ENCODE measurements around the gene TBC1D8. TPM values are rescaled to one million over a fixed set of nuclear protein-coding genes. Genes with fewer than 3 reads are reported as not detected.
A peak's percentile ranks its signal among the peaks of the same experiment; 100 is the strongest.

TBC1D8 gene
- total RNA-seq, 1 experiment from 2014 or later, result 29.8 TPM

- DNase-seq, result peak; percentile 71
- no peaks in the 10 kb centered on the region for H3K27me3 ChIP-seq (ENCODE audit: control insufficient read depth, insufficient read depth, low read length)
- H3K36me3 ChIP-seq (replicated peaks; ENCODE audit: control insufficient read depth, insufficient read depth, low read length), result no peaks in the 10 kb centered on the region
- no peak overlapping the region for H3K4me3 ChIP-seq (ENCODE audit: insufficient read depth, low read depth, low read length)
Measured at GRCh38 chr2:101135412-101136296, 15.5 kb downstream of the TBC1D8 start.

DNA sequence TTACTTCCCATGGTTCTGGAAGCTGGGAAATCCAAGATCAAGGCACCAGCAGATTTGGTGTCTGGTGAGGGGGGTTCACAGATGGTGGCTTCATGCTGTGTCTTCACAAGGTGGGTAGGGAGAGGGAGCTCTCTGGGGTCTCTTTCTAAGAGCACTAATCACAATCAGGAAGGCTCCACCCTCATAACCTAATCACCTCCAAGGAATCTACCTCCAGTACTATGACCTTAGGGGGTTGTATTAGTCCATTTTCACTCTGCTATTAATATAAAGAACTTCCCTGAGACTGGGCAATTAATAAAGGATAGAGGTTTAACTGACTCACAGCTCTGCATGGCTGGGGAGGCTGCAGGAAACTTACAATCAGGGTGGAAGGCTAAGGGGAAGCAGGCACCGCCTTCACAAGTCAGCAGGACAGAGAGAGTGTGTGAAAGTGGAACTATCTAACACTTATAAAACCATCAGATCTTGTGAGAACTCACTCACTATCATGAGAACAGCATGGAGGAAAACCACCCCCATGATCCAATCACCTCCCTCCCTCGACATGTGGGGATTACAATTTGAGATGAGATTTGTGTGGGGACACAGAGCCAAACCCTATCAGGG lies 17.6 kb downstream of the TBC1D8 start:
- no peak for DNase-seq
- Histone ChIP-seq H3K27me3 (ENCODE audit: control insufficient read depth, insufficient read depth, low read length) (no peaks in the 10 kb centered on the region), H3K4me3 (ENCODE audit: insufficient read depth, low read depth, low read length) (no peak overlapping the region), H3K36me3 (replicated peaks; ENCODE audit: control insufficient read depth, insufficient read depth, low read length) (no peaks in the 10 kb centered on the region)

- H3K4me3 ChIP-seq (ENCODE audit: insufficient read depth, low read depth, low read length), result no peak overlapping the region
- no peak for DNase-seq
- no peaks in the 10 kb centered on the region for H3K36me3 ChIP-seq (replicated peaks; ENCODE audit: control insufficient read depth, insufficient read depth, low read length)
- H3K27me3 ChIP-seq (ENCODE audit: control insufficient read depth, insufficient read depth, low read length), result no peaks in the 10 kb centered on the region
Measured at GRCh38 chr2:101132202-101132601, 19.0 kb downstream of the TBC1D8 start.

GRCh38 chr2:101130081-101130480 lies 21.1 kb downstream of the TBC1D8 start:
- no peak for DNase-seq
- Histone ChIP-seq H3K27me3 (ENCODE audit: control insufficient read depth, insufficient read depth, low read length) (no peaks in the 10 kb centered on the region), H3K36me3 (replicated peaks; ENCODE audit: control insufficient read depth, insufficient read depth, low read length) (no peaks in the 10 kb centered on the region), H3K4me3 (ENCODE audit: insufficient read depth, low read depth, low read length) (no peak overlapping the region)

DNA sequence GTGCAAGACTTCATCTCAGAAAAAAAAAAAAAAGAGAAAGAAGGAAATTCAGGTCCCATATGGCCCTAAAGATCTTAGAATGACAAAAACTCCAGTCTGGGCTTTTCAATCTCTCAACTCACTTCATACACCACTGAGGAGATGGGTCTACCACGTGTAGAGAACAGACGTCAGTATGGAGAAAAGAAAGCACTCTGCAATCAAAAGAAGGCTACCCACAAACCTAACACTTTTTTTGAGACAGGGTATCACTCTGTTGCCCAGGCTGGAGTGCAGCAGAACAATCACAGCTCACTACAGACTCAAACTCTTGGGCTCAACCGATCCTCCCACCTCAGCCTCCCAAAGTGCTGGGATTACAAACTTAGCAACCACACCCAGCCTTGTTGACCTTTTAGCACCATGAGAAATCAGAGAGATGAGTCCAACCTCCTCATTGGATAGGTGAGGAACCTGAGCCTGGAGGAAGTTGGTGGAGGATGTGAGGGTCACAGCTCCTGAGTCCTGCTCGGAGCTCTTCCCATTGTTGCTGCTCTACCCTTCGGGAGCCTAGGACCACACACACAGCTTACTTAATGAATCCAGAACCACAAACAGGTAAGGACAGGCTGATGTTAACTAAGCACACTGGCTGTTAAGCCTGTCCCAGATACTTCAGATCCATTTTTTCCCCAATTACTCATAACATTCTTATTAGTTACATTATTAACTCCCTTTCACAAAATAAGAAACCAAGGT lies 23.7 kb downstream of the TBC1D8 start:
- no peaks in the 10 kb centered on the region for H3K36me3 ChIP-seq (replicated peaks; ENCODE audit: control insufficient read depth, insufficient read depth, low read length)
- no peak overlapping the region for H3K4me3 ChIP-seq (ENCODE audit: insufficient read depth, low read depth, low read length)
- no peak for DNase-seq
- no peaks in the 10 kb centered on the region for H3K27me3 ChIP-seq (ENCODE audit: control insufficient read depth, insufficient read depth, low read length)

DNA sequence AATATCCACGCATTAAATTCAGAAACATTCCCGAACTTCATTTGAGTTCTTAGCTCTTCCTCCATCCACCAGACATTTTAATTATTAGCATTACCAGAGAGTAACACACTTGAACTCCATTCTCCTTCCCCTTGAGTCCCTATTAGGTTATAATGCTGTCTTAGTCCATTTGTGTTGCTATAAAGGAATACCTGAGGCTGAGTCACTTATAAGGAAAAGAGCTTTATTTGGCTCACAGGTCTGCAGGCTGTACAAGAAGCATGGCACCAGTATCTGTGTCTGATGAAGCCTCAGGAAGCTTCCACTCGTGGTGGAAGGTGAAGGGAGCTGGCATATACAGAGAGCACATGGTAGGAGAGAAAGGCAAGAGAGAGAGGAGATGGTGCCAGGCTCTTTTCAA lies 25.4 kb downstream of the TBC1D8 start:
- Histone ChIP-seq H3K36me3 (replicated peaks; ENCODE audit: control insufficient read depth, insufficient read depth, low read length) (no peaks in the 10 kb centered on the region), H3K4me3 (ENCODE audit: insufficient read depth, low read depth, low read length) (no peak overlapping the region), H3K27me3 (ENCODE audit: control insufficient read depth, insufficient read depth, low read length) (no peaks in the 10 kb centered on the region)
- DNase-seq, result no peak

DNA sequence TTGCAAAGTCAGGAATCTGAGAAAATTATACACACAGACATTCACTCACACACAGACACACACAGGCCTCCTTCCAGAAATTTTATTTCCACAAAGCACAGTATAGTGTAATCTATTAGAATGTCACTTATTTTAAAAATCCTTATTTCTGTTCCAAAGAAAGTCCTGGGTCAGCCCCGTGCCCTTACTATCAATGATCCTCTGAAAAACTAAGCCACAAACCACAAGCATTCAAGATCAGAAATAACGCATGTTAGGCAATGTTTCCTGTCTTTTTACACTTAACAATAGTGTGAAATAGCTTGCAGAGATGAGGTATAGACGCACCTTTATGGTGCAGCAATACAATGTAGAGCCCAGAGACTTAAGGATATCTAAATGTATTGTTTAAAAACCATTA lies 25.8 kb downstream of the TBC1D8 start:
- no peak for DNase-seq
- Histone ChIP-seq H3K4me3 (ENCODE audit: insufficient read depth, low read depth, low read length) (no peak overlapping the region), H3K27me3 (ENCODE audit: control insufficient read depth, insufficient read depth, low read length) (no peaks in the 10 kb centered on the region)

GRCh38 chr2:101124643-101125366 lies 26.4 kb downstream of the TBC1D8 start:
- Histone ChIP-seq H3K4me3 (ENCODE audit: insufficient read depth, low read depth, low read length) (no peak overlapping the region), H3K36me3 (replicated peaks; ENCODE audit: control insufficient read depth, insufficient read depth, low read length) (no peaks in the 10 kb centered on the region), H3K27me3 (ENCODE audit: control insufficient read depth, insufficient read depth, low read length) (no peaks in the 10 kb centered on the region)
- DNase-seq, result no peak

More for the DNA sequence above, 25.8 kb downstream of the TBC1D8 start:
- H3K36me3 ChIP-seq (replicated peaks; ENCODE audit: control insufficient read depth, insufficient read depth, low read length), result no peaks in the 10 kb centered on the region

DNA sequence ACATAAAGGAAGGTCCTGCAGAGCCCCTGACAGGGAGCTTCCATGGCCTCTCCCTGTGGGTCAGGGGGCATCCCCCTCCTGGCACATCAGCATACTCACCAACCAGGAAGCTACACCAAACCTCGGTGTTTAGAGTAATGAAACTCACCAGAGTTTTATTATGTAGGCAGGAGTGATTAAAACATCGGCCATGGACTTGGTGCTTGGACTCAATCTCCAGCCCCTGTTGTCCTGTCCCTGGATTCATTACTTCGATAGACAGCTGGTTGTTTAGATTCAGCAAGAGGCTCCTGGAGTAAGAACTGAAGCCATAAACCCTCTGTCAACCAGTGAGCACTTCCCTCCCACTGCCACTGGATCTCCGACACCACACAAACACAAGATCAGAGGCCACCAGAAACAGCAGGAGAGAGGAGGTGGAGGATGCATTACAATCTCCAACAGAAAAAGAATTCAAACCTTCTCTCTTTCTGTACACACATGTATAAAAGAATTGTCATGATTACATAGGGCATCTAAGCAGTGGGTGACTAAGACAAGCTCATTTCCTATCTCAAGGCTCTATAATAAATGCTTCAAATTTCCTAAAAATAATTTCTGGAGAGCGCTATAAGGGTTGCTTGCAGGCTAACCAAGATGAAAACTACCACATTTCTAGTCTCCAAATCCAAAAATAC lies 27.2 kb downstream of the TBC1D8 start:
- DNase-seq, result no peak
- H3K4me3 ChIP-seq (ENCODE audit: insufficient read depth, low read depth, low read length), result no peak overlapping the region
- H3K36me3 ChIP-seq (replicated peaks; ENCODE audit: control insufficient read depth, insufficient read depth, low read length), result no peaks in the 10 kb centered on the region
- no peaks in the 10 kb centered on the region for H3K27me3 ChIP-seq (ENCODE audit: control insufficient read depth, insufficient read depth, low read length)

- Histone ChIP-seq H3K4me3 (ENCODE audit: insufficient read depth, low read depth, low read length) (no peak overlapping the region), H3K27me3 (ENCODE audit: control insufficient read depth, insufficient read depth, low read length) (no peaks in the 10 kb centered on the region), H3K36me3 (replicated peaks; ENCODE audit: control insufficient read depth, insufficient read depth, low read length) (no peaks in the 10 kb centered on the region)
- DNase-seq, result no peak
Measured at GRCh38 chr2:101121174-101121573, 30.0 kb downstream of the TBC1D8 start.

- no peaks in the 10 kb centered on the region for H3K36me3 ChIP-seq (replicated peaks; ENCODE audit: control insufficient read depth, insufficient read depth, low read length)
- no peaks in the 10 kb centered on the region for H3K27me3 ChIP-seq (ENCODE audit: control insufficient read depth, insufficient read depth, low read length)
- no peak for DNase-seq
- H3K4me3 ChIP-seq (ENCODE audit: insufficient read depth, low read depth, low read length), result no peak overlapping the region
Measured at GRCh38 chr2:101120124-101120996, 30.8 kb downstream of the TBC1D8 start.

DNA sequence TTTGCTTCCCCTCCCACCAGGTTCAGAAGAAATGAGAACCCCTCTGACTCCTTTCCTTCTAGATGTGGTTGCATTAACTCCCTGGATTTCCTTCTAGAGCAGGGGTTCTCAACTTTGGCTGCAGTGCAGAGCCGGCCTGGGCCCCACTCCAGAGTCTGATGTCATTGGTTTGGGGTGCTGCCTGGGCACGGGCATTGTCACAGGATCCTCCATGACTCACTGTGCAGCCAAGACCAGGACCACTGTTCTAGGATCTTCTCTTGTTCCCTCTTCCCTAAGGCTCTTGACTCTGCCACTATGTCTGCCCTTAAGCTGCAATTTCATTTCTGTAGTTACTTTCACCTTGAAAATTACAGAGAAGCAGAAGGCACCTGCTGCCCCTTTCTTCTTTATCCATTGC lies 31.8 kb downstream of the TBC1D8 start:
- DNase-seq, result no peak
- Histone ChIP-seq H3K27me3 (ENCODE audit: control insufficient read depth, insufficient read depth, low read length) (no peaks in the 10 kb centered on the region), H3K4me3 (ENCODE audit: insufficient read depth, low read depth, low read length) (no peak overlapping the region), H3K36me3 (replicated peaks; ENCODE audit: control insufficient read depth, insufficient read depth, low read length) (no peaks in the 10 kb centered on the region)

- no peaks in the 10 kb centered on the region for H3K36me3 ChIP-seq (replicated peaks; ENCODE audit: control insufficient read depth, insufficient read depth, low read length)
- no peak for DNase-seq
- no peaks in the 10 kb centered on the region for H3K27me3 ChIP-seq (ENCODE audit: control insufficient read depth, insufficient read depth, low read length)
- no peak overlapping the region for H3K4me3 ChIP-seq (ENCODE audit: insufficient read depth, low read depth, low read length)
Measured at GRCh38 chr2:101116841-101117552, 34.2 kb downstream of the TBC1D8 start.
